Activated T-cell treated with anti-CD3 and anti-CD28 coated beads, Interleukin-2, amount 50 U/mL, for 72 hours (primary cell): ENCODE data around the gene COX19. TPM values are rescaled to one million over a fixed set of nuclear protein-coding genes. Genes with fewer than 3 reads are reported as not detected.
"Not testable (repeated sequence)": the region's sequence is repeated elsewhere in the genome, so short reads cannot be mapped to it uniquely, and the experiment has no call there.

ENCODE experiments used
- ATAC-seq, 2 donors: fragments of 150-1000 bp; cut with Tn5 transposase; replicated peaks in 1 of 2; 2 replicates each; pipeline ENCODE4 v1.10.0; 2021; ENCODE audit warnings: moderate library complexity in 2 of 2, mild to moderate bottlenecking in 1 of 2
- DNase-seq, 2 donors: peaks; one replicate each; pipeline ENCODE4 v3.0.0; 2021 to 2022; ENCODE audit warnings: mixed read lengths in 1 of 2
- H3K27ac Mint-ChIP-seq: one replicate; pipeline ENCODE4 v1.8.0; 2022; ENCODE audit warnings: mild to moderate bottlenecking, moderate library complexity, mixed read lengths
- H3K27me3 Mint-ChIP-seq: one replicate; pipeline ENCODE4 v1.8.0; 2022; ENCODE audit warnings: low read depth, mixed read lengths
- H3K36me3 Mint-ChIP-seq, 2 donors: one replicate each; pipeline ENCODE4 v1.8.0; 2022; ENCODE audit warnings: mixed read lengths in 2 of 2, mild to moderate bottlenecking in 1 of 2; ENCODE audit not compliant: insufficient read depth in 2 of 2
- H3K4me1 Mint-ChIP-seq: one replicate; pipeline ENCODE4 v1.8.0; 2022; ENCODE audit warnings: low read depth, mixed read lengths
- H3K4me3 Mint-ChIP-seq, 2 donors: one replicate each; pipeline ENCODE4 v1.8.0; 2022; ENCODE audit warnings: mild to moderate bottlenecking in 2 of 2, mixed read lengths in 2 of 2, moderate library complexity in 2 of 2
- H3K9me3 Mint-ChIP-seq, 2 donors: one replicate each; pipeline ENCODE4 v1.8.0; 2022; ENCODE audit warnings: mixed read lengths in 2 of 2
- total RNA-seq, 2 donors: library from RNA; stranded (reverse); gene quantifications; one replicate each; pipeline ENCODE4 v1.2.3, GENCODE V29; 2022

Gene COX19
- total RNA-seq, 2 donors from 2014 or later = 20.8 to 28.4 TPM

GRCh38 chr7:943793-944192, 31.6 kb downstream of the COX19 start:
- H3K36me3 Mint-ChIP-seq = peaks cover 11 to 19% of the 10 kb centered on the region in 2 donors
- H3K9me3 Mint-ChIP-seq, DNase-seq: not testable (repeated sequence)

GRCh38 chr7:940599-941408, 34.5 kb downstream of the COX19 start:
- Mint-ChIP-seq H3K4me3 (peak overlapping the region in 1 of 2 donors; percentile 31), H3K4me1 (peaks cover 38% of the 10 kb centered on the region), H3K9me3 (peaks cover 3 to 7% of the 10 kb centered on the region in 2 donors), H3K27me3 (no peaks in the 10 kb centered on the region), H3K36me3 (peaks cover 12 to 19% of the 10 kb centered on the region in 2 donors), H3K27ac (peak overlapping the region; percentile 70)
- DNase-seq (no peak), ATAC-seq (no peak)

More at GRCh38 chr7:943793-944192, 31.6 kb downstream of the COX19 start:
- H3K4me3 Mint-ChIP-seq, ATAC-seq, H3K27ac Mint-ChIP-seq, H3K27me3 Mint-ChIP-seq: not testable (repeated sequence)
- H3K4me1 Mint-ChIP-seq = peaks cover 21% of the 10 kb centered on the region

DNA sequence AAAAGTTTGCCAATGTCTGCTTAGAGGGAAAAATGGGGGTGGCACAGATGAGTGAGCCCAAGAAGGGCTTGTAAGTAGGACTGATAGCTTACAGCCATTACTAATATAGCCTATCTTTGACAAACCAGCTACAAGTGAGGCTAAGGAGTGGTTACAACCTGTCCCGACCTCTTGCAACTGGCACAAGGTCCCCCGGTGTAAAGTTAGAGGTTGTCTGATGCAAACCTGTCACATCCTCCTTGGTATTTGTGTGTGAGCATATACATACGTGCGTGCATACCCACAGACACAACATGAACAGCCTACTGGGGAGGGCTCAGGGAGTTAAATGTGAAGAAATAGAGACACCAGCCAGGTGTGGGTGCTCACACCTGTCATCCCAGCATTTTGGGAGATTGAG, 35.5 kb downstream of the COX19 start:
- no peak for ATAC-seq

GRCh38 chr7:938546-939185, 36.7 kb downstream of the COX19 start:
- Mint-ChIP-seq H3K4me3 (no peak overlapping the region), H3K9me3 (peaks cover 3 to 7% of the 10 kb centered on the region in 2 donors), H3K27ac (no peak overlapping the region), H3K27me3 (no peaks in the 10 kb centered on the region), H3K4me1 (peaks cover 40% of the 10 kb centered on the region), H3K36me3 (peaks cover 12 to 19% of the 10 kb centered on the region in 2 donors)
- DNase-seq = no peak
- ATAC-seq = no peak

More for the DNA sequence above, 35.5 kb downstream of the COX19 start:
- no peak for DNase-seq
- H3K27ac Mint-ChIP-seq = no peak overlapping the region
- peaks cover 12 to 19% of the 10 kb centered on the region in 2 donors for H3K36me3 Mint-ChIP-seq
- H3K27me3 Mint-ChIP-seq = no peaks in the 10 kb centered on the region
- peaks cover 40% of the 10 kb centered on the region for H3K4me1 Mint-ChIP-seq
- no peak overlapping the region for H3K4me3 Mint-ChIP-seq
- H3K9me3 Mint-ChIP-seq = peaks cover 3 to 7% of the 10 kb centered on the region in 2 donors

DNA sequence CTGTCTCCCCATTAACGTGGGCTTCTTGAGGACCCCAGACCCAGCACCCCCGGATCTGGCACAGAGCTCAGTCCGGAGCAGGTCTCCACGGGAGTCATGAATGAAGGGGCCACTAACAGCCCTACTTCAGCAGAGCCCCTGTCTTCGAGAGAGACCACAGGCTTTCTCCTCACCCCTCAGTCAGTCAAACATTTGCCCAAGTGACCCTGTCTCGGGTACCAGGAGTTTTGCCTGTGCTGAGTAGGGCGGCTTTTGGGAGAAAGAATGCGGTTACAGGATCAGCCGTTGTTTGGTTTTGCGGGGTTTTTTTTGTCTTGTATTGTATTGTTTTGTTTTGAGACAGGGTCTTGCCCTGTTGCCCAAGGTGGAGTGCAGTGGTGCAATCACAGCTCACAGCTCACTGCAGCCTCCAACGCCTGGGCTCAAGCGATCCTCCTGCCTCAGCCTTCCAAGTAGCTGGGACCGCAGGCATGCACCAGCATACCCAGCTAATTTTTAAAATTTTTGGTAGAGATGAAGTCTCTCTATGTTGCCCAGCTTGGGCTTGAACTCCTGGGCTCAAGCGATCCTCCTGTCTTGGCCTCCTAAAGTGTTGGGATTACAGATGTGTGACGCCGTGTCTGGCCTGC, 37.4 kb downstream of the COX19 start:
- Mint-ChIP-seq H3K4me3 (peak overlapping the region in 1 of 2 donors; percentile 25), H3K27ac (no peak overlapping the region), H3K9me3 (peaks cover 3 to 7% of the 10 kb centered on the region in 2 donors), H3K27me3 (no peaks in the 10 kb centered on the region), H3K4me1 (peaks cover 40% of the 10 kb centered on the region), H3K36me3 (peaks cover 12 to 19% of the 10 kb centered on the region in 2 donors)
- DNase-seq = no peak
- ATAC-seq = no peak

DNA sequence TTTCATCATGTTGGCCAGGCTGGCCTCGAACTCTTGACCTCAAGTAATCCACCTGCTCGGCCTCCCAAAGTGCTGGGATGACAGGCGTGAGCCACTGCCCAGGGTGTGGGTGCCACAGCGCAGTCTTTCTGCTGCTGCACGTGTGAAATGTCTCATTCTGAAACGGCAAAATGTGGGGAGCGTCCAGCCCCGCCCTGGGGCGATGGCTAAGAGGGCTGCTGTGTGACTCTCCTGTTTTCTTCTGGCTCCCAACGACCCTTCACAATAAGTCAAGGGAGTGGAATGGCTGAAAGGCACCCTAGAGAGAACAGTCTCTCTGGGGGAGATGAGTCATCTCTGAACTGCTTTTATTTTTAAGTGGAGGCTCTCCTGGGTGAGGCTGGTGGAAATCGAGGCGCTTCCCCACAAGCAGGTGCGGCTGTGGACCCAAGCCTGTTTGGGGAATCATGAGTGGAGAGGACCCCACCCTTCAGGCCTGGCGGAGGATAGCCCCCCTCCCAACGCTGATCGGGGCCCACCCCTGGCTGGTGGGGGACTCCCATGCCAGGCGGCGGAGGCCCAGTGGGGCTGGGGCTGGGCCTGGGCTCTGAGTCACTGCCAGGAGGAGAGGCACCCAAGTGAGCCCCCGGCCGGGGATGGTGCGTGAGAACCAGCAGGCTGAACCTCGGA, 38.8 kb downstream of the COX19 start:
- peak overlapping the region; percentile 83 for H3K27ac Mint-ChIP-seq
- H3K36me3 Mint-ChIP-seq = peaks cover 12 to 13% of the 10 kb centered on the region in 2 donors
- H3K9me3 Mint-ChIP-seq = peaks cover 3 to 6% of the 10 kb centered on the region in 2 donors
- H3K4me3 Mint-ChIP-seq = peak overlapping the region; percentile 12 to 74
- H3K27me3 Mint-ChIP-seq = no peaks in the 10 kb centered on the region
- peak; percentile 61 to 66 for DNase-seq
- peaks cover 36% of the 10 kb centered on the region for H3K4me1 Mint-ChIP-seq
- peak; percentile 88 to 89 for ATAC-seq

GRCh38 chr7:935874-936385, 39.4 kb downstream of the COX19 start:
- H3K36me3 Mint-ChIP-seq = peaks cover 10% of the 10 kb centered on the region in 2 donors

GRCh38 chr7:935164-935873, 40.0 kb downstream of the COX19 start:
- Mint-ChIP-seq H3K27ac (no peak overlapping the region), H3K4me3 (no peak overlapping the region), H3K36me3 (peaks cover 8% of the 10 kb centered on the region in 2 donors), H3K9me3 (peaks cover 3 to 4% of the 10 kb centered on the region in 2 donors), H3K27me3 (no peaks in the 10 kb centered on the region), H3K4me1 (peaks cover 28% of the 10 kb centered on the region)
- no peak for ATAC-seq
- DNase-seq = no peak

More at GRCh38 chr7:935874-936385, 39.4 kb downstream of the COX19 start:
- ATAC-seq (no peak), DNase-seq (no peak)
- peaks cover 3 to 6% of the 10 kb centered on the region in 2 donors for H3K9me3 Mint-ChIP-seq
- no peaks in the 10 kb centered on the region for H3K27me3 Mint-ChIP-seq
- peaks cover 30% of the 10 kb centered on the region for H3K4me1 Mint-ChIP-seq
- peak overlapping the region in 1 of 2 donors; percentile 12 for H3K4me3 Mint-ChIP-seq
- H3K27ac Mint-ChIP-seq = no peak overlapping the region

- Mint-ChIP-seq H3K27me3 (no peaks in the 10 kb centered on the region), H3K27ac (no peak overlapping the region), H3K9me3 (no peaks in the 10 kb centered on the region), H3K36me3 (peaks cover 2 to 4% of the 10 kb centered on the region in 2 donors), H3K4me1 (peaks cover 30% of the 10 kb centered on the region), H3K4me3 (no peak overlapping the region)
- ATAC-seq (no peak), DNase-seq (no peak)
Measured at GRCh38 chr7:934469-935163, 40.7 kb downstream of the COX19 start.

DNA sequence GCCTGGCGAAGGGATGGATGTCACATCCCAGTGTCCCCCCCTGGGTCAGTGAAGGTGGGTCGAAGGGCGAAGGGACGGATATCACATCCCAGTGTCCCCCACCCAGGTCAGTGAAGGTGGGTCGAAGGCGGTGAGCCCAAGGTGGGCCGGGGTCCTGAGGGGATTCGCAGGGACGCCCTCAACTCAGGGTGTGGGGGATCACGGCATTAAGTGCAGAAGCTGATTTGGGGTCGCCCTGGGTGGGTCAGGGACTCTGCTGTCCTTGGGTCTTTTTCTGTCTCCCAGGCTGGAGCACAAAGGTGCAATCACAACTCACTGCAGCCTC, 42.7 kb downstream of the COX19 start:
- Mint-ChIP-seq H3K4me1 (peaks cover 41% of the 10 kb centered on the region), H3K36me3 (peaks cover 2 to 4% of the 10 kb centered on the region in 2 donors), H3K27ac (no peak overlapping the region), H3K27me3 (no peaks in the 10 kb centered on the region), H3K4me3 (no peak overlapping the region), H3K9me3 (no peaks in the 10 kb centered on the region)
- DNase-seq (peak in 1 of 2 donors; percentile 0), ATAC-seq (no peak)

DNA sequence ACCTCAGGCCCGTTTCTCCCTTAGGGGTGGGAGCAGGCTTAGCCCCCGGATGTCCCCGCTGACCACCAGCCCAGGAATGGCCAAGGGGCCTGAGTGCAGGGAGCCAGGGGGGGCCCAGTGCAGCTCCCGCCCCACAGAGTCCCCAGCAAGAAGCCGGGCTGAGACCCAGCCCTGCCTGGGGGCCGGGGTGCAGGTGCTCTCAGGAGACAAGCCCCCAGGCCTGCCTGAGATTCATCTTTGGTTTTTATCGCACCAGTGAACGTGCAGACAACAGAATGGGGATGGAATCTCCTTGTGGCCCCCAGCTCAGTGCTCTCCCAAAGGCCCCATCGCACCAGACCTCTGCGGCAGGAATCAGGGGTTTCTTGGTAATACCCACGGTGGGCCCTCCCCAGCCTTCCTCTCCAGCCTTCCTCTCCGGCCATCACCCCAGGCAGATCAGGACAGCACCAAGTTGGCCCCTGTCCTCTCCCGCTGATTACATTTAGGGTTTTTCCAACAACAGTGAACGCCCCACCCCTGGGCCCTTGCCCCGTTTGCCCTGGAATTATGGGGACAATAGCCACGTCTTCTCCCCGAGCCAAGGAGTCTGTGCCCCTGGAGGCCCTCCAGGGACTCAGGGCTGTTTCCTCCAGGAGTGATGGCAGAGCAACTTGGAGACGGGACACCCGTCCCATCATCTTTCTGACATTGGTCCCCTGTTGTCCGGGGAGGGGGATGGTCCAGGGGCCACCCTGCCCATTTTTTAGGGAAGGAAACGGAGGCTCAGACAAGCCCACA, 43.3 kb downstream of the COX19 start:
- Mint-ChIP-seq H3K27ac (no peak overlapping the region), H3K27me3 (no peaks in the 10 kb centered on the region), H3K36me3 (peaks cover 2 to 4% of the 10 kb centered on the region in 2 donors), H3K9me3 (no peaks in the 10 kb centered on the region), H3K4me3 (no peak overlapping the region), H3K4me1 (peaks cover 41% of the 10 kb centered on the region)
- no peak for ATAC-seq
- DNase-seq = peak in 1 of 2 donors; percentile 1
